ENCODE data around the gene YJU2. TPM values are rescaled to one million over a fixed set of nuclear protein-coding genes. Genes with fewer than 3 reads are reported as not detected.

Gene YJU2
- total and polyA plus RNA-seq, 8 donors: 9.8 to 32.0 (median 12.6) TPM

- no peaks in the 10 kb centered on the region for H3K36me3 ChIP-seq
- TF ChIP-seq, protein P1, sequence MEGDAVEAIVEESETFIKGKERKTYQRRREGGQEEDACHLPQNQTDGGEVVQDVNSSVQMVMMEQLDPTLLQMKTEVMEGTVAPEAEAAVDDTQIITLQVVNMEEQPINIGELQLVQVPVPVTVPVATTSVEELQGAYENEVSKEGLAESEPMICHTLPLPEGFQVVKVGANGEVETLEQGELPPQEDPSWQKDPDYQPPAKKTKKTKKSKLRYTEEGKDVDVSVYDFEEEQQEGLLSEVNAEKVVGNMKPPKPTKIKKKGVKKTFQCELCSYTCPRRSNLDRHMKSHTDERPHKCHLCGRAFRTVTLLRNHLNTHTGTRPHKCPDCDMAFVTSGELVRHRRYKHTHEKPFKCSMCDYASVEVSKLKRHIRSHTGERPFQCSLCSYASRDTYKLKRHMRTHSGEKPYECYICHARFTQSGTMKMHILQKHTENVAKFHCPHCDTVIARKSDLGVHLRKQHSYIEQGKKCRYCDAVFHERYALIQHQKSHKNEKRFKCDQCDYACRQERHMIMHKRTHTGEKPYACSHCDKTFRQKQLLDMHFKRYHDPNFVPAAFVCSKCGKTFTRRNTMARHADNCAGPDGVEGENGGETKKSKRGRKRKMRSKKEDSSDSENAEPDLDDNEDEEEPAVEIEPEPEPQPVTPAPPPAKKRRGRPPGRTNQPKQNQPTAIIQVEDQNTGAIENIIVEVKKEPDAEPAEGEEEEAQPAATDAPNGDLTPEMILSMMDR (IDR thresholded peaks at IDR 0.05): no peak
- intact Hi-C loops (cut with DNase I): no loop called here
Observed at GRCh38 chr19:4291184-4291732, 44.4 kb downstream of the YJU2 start.

DNA sequence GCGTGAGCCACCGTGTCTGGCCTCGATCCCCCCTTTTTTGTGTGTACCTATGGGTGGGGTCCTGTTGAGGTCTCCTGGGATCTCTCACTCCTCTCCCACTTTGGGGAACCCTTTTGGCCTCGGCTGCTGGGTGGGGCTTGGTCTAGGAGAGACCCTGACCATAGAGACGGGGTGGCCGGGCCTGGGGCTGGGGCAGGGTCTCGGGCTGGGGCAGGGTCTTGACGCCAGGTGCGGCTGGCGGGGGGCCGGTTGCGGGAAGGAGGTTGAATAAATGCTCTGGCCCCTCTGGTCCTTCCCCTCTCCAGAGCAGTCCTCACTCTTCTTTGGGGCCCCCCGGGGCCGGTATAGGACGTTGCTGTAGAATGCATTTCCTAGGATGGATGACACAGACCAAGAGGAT, 45.6 kb downstream of the YJU2 start:
- Histone ChIP-seq H3K4me1 (no peaks in the 10 kb centered on the region), H3K9me3 (no peaks in the 10 kb centered on the region), H3K4me3 (no peak overlapping the region), H3K36me3 (no peaks in the 10 kb centered on the region), H3K27ac (no peak overlapping the region), H3K27me3 (no peaks in the 10 kb centered on the region)
- WGBS, 2 donors: 76 to 80% methylated on average over 15 of the region's 15 CpGs
- TF ChIP-seq, protein P1 (IDR thresholded peaks at IDR 0.05): no peak
- DNase-seq: no peak
- no peak for FAIRE-seq
- no peak for ATAC-seq
- intact Hi-C loops (cut with DNase I): no loop called here

More at GRCh38 chr19:4291184-4291732, 44.4 kb downstream of the YJU2 start:
- Histone ChIP-seq H3K4me3 (no peak overlapping the region), H3K9me3 (no peaks in the 10 kb centered on the region), H3K27me3 (no peaks in the 10 kb centered on the region), H3K27ac (no peak overlapping the region), H3K4me1 (no peaks in the 10 kb centered on the region)
- no peak for DNase-seq
- no peak for ATAC-seq
- 57 to 68% methylated on average over 8 of the region's 8 CpGs for WGBS, 2 donors
- FAIRE-seq: no peak

- TF ChIP-seq, protein P1 (IDR thresholded peaks at IDR 0.05): no peak
- no peaks in the 10 kb centered on the region for H3K36me3 ChIP-seq
- no peaks in the 10 kb centered on the region for H3K9me3 ChIP-seq
- H3K4me1 ChIP-seq: no peaks in the 10 kb centered on the region
- no peak overlapping the region for H3K4me3 ChIP-seq
- intact Hi-C loops (cut with DNase I): no loop called here
- no peak for ATAC-seq
- H3K27ac ChIP-seq: no peak overlapping the region
- H3K27me3 ChIP-seq: no peaks in the 10 kb centered on the region
- WGBS, 2 donors: 17 to 36% methylated on average over 10 of the region's 10 CpGs
- DNase-seq: no peak
- no peak for FAIRE-seq
Observed at GRCh38 chr19:4294389-4294788, 47.5 kb downstream of the YJU2 start.

- Histone ChIP-seq H3K36me3 (no peaks in the 10 kb centered on the region), H3K27me3 (no peaks in the 10 kb centered on the region), H3K27ac (no peak overlapping the region), H3K9me3 (no peaks in the 10 kb centered on the region), H3K4me1 (no peaks in the 10 kb centered on the region), H3K4me3 (no peak overlapping the region)
- TF ChIP-seq, protein P1 (IDR thresholded peaks at IDR 0.05): no peak
- FAIRE-seq (no peak), ATAC-seq (no peak), DNase-seq (no peak)
- 35 to 36% methylated on average over 14 of the region's 14 CpGs for WGBS, 2 donors
- intact Hi-C loops (cut with DNase I): no loop called here
Observed at GRCh38 chr19:4295972-4296771, 49.3 kb downstream of the YJU2 start.

All from pancreas (tissue), 10 donors.